HG02840 (cell line): ENCODE measurements around the gene KDM8.

Experiments used
- ATAC-seq: cut with Tn5 transposase; IDR thresholded peaks from one replicate; pipeline ENCODE4 v1.9.1; 2021; ENCODE audit warnings: mild to moderate bottlenecking, moderate library complexity, moderate number of reproducible peaks; ENCODE audit not compliant: unreplicated experiment, low FRiP score

KDM8 gene

GRCh38 chr16:27203507-27204311 is at the start of gene KDM8:
Gene KDM8 (plus strand): TSS chr16:27203526. CDS start chr16:27210124, 6,598 bp downstream.
- ATAC-seq: peak; percentile 92

GRCh38 chr16:27154705-27155521 is 48.4 kb upstream of the KDM8 start:
- ATAC-seq: no peak

GRCh38 chr16:27156579-27156978 is 46.7 kb upstream of the KDM8 start:
- ATAC-seq: no peak

GRCh38 chr16:27161398-27161797 is 41.9 kb upstream of the KDM8 start:
- ATAC-seq: no peak

- ATAC-seq: no peak
Observed at GRCh38 chr16:27164352-27164751, 39.0 kb upstream of the KDM8 start.

GRCh38 chr16:27165576-27165975 is 37.8 kb upstream of the KDM8 start:
- no peak for ATAC-seq

- no peak for ATAC-seq
Observed at GRCh38 chr16:27168790-27169189, 34.5 kb upstream of the KDM8 start.

- no peak for ATAC-seq
Observed at GRCh38 chr16:27169511-27170071, 33.7 kb upstream of the KDM8 start.

GRCh38 chr16:27171584-27171983 is 31.7 kb upstream of the KDM8 start:
- no peak for ATAC-seq

GRCh38 chr16:27174007-27174406 is 29.3 kb upstream of the KDM8 start:
- ATAC-seq: no peak

GRCh38 chr16:27174798-27175197 is 28.5 kb upstream of the KDM8 start:
- no peak for ATAC-seq

- no peak for ATAC-seq
Observed at GRCh38 chr16:27175888-27176287, 27.4 kb upstream of the KDM8 start.

- ATAC-seq: no peak
Observed at GRCh38 chr16:27177031-27177774, 26.1 kb upstream of the KDM8 start.

GRCh38 chr16:27179500-27180072 is 23.7 kb upstream of the KDM8 start:
- ATAC-seq: no peak

- ATAC-seq: no peak
Observed at GRCh38 chr16:27181019-27181790, 22.1 kb upstream of the KDM8 start.

GRCh38 chr16:27182906-27183405 is 20.4 kb upstream of the KDM8 start:
- ATAC-seq: no peak

- ATAC-seq: no peak
Observed at GRCh38 chr16:27185776-27186130, 17.6 kb upstream of the KDM8 start.

GRCh38 chr16:27188633-27189032 is 14.7 kb upstream of the KDM8 start:
- no peak for ATAC-seq

GRCh38 chr16:27189335-27189972 is 13.9 kb upstream of the KDM8 start:
- ATAC-seq: no peak
